ENCODE results near the gene SLC2A4.

Gene SLC2A4

GRCh38 chr17:7280519-7281073, 922 bp upstream of the SLC2A4 start:
- peak; percentile 62 for DNase-seq

- no peak for DNase-seq
Observed at GRCh38 chr17:7281953-7282751, 634 bp downstream of the SLC2A4 start.

GRCh38 chr17:7282752-7283321, 1.3 kb downstream of the SLC2A4 start:
- no peak for DNase-seq

GRCh38 chr17:7283471-7284216, 2.1 kb downstream of the SLC2A4 start:
- DNase-seq, result no peak

GRCh38 chr17:7284911-7285310, 3.4 kb downstream of the SLC2A4 start:
- no peak for DNase-seq

- DNase-seq, result no peak
Observed at GRCh38 chr17:7285679-7286078, 4.2 kb downstream of the SLC2A4 start.

GRCh38 chr17:7289256-7290032, 7.9 kb downstream of the SLC2A4 start:
- DNase-seq, result no peak

- no peak for DNase-seq
Observed at GRCh38 chr17:7290166-7290565, 8.6 kb downstream of the SLC2A4 start.

GRCh38 chr17:7290685-7291084, 9.2 kb downstream of the SLC2A4 start:
- no peak for DNase-seq

GRCh38 chr17:7292194-7292593, 10.7 kb downstream of the SLC2A4 start:
- DNase-seq, result no peak

GRCh38 chr17:7292729-7293128, 11.2 kb downstream of the SLC2A4 start:
- DNase-seq, result no peak

GRCh38 chr17:7293159-7293558, 11.6 kb downstream of the SLC2A4 start:
- DNase-seq, result no peak

- no peak for DNase-seq
Observed at GRCh38 chr17:7293816-7294613, 12.5 kb downstream of the SLC2A4 start.

- peak; percentile 27 for DNase-seq
Observed at GRCh38 chr17:7294614-7295153, 13.2 kb downstream of the SLC2A4 start, which contains the start of gene YBX2. Gene YBX2 (minus strand): TSS chr17:7294639. CDS start chr17:7294500, 139 bp downstream.

- DNase-seq, result no peak
Observed at GRCh38 chr17:7295230-7296180, 14.0 kb downstream of the SLC2A4 start.

- DNase-seq, result peak; percentile 65
Observed at GRCh38 chr17:7296189-7296861, 14.8 kb downstream of the SLC2A4 start.

- DNase-seq, result no peak
Observed at GRCh38 chr17:7304179-7304578, 22.7 kb downstream of the SLC2A4 start.

GRCh38 chr17:7306911-7307685, 25.6 kb downstream of the SLC2A4 start, which contains the start of gene EIF5A:
Gene EIF5A (plus strand): TSS chr17:7307628. CDS start chr17:7309636, 2,008 bp downstream.
- peak; percentile 100 for DNase-seq

All from fibroblast of upper back skin (primary cell).